PC-9 (cell line): ENCODE measurements around the gene TPD52L1. TPM values are rescaled to one million over a fixed set of nuclear protein-coding genes. Genes with fewer than 3 reads are reported as not detected.

Experiments used
- BruUV-seq: library from RNA; stranded (reverse); fragments of 400-500 nt; replicated peaks from 2 replicates; lab custom pipeline; 2021; lab: Mats Ljungman, UMichigan
- CTCF ChIA-PET: fragments of 300-600 bp; sonication (Branson Sonifier 250); formaldehyde crosslinking; loops from one replicate; lab custom pipeline; 2022; ENCODE audit warnings: antibody characterized with exemption; lab: Charles Lee
- POLR2A ChIA-PET: fragments of 300-600 bp; sonication (Branson Sonifier 250); formaldehyde crosslinking; loops from one replicate; lab custom pipeline; 2022; ENCODE audit warnings: antibody characterized with exemption; ENCODE audit not compliant: unreplicated experiment; lab: Charles Lee
- DNase-seq, 2 experiments: peaks; one replicate each; pipeline versions ENCODE4 v3.0.0 to v3.0.0-alpha.2; 2015 to 2022; ENCODE audit warnings: mixed read lengths in 1 of 2
- H2AFZ ChIP-seq: fragments of 200-600 bp; sonication (generic); 2 replicates; pipeline ENCODE4 v1.8.1; 2017; ENCODE audit warnings: antibody characterized with exemption
- H3F3A ChIP-seq: fragments of 200-600 bp; sonication (generic); 2 replicates; pipeline ENCODE4 v1.8.1; 2017; ENCODE audit warnings: antibody characterized with exemption, mild to moderate bottlenecking, low read depth; ENCODE audit not compliant: insufficient read depth
- H3K27ac ChIP-seq: fragments of 200-600 bp; sonication (generic); 2 replicates; pipeline ENCODE4 v1.6.1; 2016; ENCODE audit warnings: mixed run types
- H3K27me3 ChIP-seq: fragments of 200-600 bp; sonication (generic); 2 replicates; pipeline ENCODE4 v1.6.1; 2016; ENCODE audit warnings: low read depth, mixed run types; ENCODE audit not compliant: insufficient read depth
- H3K36me3 ChIP-seq: fragments of 200-600 bp; sonication (generic); 2 replicates; pipeline ENCODE4 v1.6.1; 2016; ENCODE audit warnings: low read depth, mixed run types
- H3K4me1 ChIP-seq: fragments of 200-600 bp; sonication (generic); replicated peaks from 2 replicates; pipeline ENCODE4 v1.6.1; 2016; ENCODE audit warnings: mixed run types; ENCODE audit not compliant: insufficient read depth
- H3K4me2 ChIP-seq: fragments of 200-600 bp; sonication (generic); 2 replicates; pipeline ENCODE4 v1.6.1; 2017; ENCODE audit warnings: mixed run types
- H3K4me3 ChIP-seq: fragments of 200-600 bp; sonication (generic); 2 replicates; pipeline ENCODE4 v1.6.1; 2016; ENCODE audit warnings: mixed run types
- H3K79me2 ChIP-seq: fragments of 200-600 bp; sonication (generic); 2 replicates; pipeline ENCODE4 v1.6.1; 2017; ENCODE audit warnings: low read depth, mixed run types
- H3K9me2 ChIP-seq: fragments of 200-600 bp; sonication (generic); 2 replicates; pipeline ENCODE4 v1.8.1; 2017; ENCODE audit warnings: mild to moderate bottlenecking; ENCODE audit not compliant: insufficient read depth
- H3K9me3 ChIP-seq: fragments of 200-600 bp; sonication (generic); 2 replicates; pipeline ENCODE4 v1.8.1; 2016; ENCODE audit warnings: low read depth; ENCODE audit not compliant: insufficient read depth
- H4K20me1 ChIP-seq: fragments of 200-600 bp; sonication (generic); 2 replicates; pipeline ENCODE4 v1.8.1; 2017; ENCODE audit not compliant: insufficient read depth
- EZH2 ChIP-seq: fragments of 200-600 bp; sonication (generic); IDR thresholded peaks from 2 replicates; pipeline ENCODE4 v1.8.0; 2017; ENCODE audit warnings: antibody characterized with exemption, low read depth
- intact Hi-C: fragments of 100-400 bp; cut with micrococcal nuclease; formaldehyde crosslinking; loops from one replicate; pipeline ENCODE4 v1.10.0; 2022; ENCODE audit not compliant: unreplicated experiment
- total RNA-seq: library from RNA; stranded (reverse); gene quantifications from 2 replicates; pipeline ENCODE4 v1.2.3, GENCODE V29; 2021

TPD52L1 gene
- total RNA-seq, 1 experiment from 2014 or later: 203 TPM

DNA sequence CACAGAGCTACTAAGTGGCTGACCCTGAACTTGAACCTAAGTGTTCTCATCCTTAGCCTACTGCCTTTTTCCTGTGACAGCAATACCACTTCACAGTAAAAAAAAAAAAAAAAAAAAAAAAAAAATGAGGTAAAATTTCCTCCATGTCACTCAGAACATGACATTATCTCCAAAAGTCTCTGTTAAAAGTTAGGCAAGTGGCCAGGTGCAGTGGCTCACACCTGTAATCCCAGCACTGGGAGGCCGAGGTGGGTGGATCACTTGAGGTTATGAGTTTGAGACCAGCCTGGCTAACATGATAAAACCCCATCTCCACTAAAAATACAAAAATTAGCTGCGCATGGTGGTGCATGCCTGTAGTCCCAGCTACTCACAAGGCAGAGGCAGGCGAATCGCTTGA, 159.4 kb downstream of the TPD52L1 start:
- no peak for TF ChIP-seq EZH2
- Histone ChIP-seq H3K9me3 (no peaks in the 10 kb centered on the region), H3K36me3 (no peaks in the 10 kb centered on the region), H3K79me2 (no peaks in the 10 kb centered on the region), H3F3A (no peaks in the 10 kb centered on the region; the same call in 1 of the 2 replicates), H3K27me3 (no peaks in the 10 kb centered on the region), H3K27ac (no peak overlapping the region), H3K4me3 (no peak overlapping the region), H2AFZ (no peak overlapping the region), H3K9me2 (no peaks in the 10 kb centered on the region), H3K4me2 (no peak overlapping the region), H3K4me1 (0 out of 2 replicates have a peak, but pooled peaks cover 5% of the 10 kb centered on the region), H4K20me1 (no peaks in the 10 kb centered on the region)
- BruUV-seq: no TSS peak
- intact Hi-C loops: no loop called here
- ChIA-PET POLR2A (interaction anchor here (0.6 to 0.7 kb wide), 2 partner anchors 100 to 681 kb away, joined by 4 to 9 read pairs; no protein-coding TSS in a partner anchor), CTCF (interaction anchor here (0.7 kb wide), 1 partner anchor 433 kb away, joined by 3 read pairs; no protein-coding TSS in a partner anchor)
- no peak for DNase-seq

Other genes with a start within 250 kb of the TPD52L1 start
- 38.3 and 42.3 TPM in 2 replicates for gene RNF217, start 191.3 kb upstream of the TPD52L1 start, total RNA-seq
- 50.1 and 55.2 TPM in 2 replicates for gene HDDC2, start 148.2 kb downstream of the TPD52L1 start, total RNA-seq